Astrocyte (in vitro differentiated cells and primary cell): ENCODE results near the gene CRYL1.

Experiments used
- EZH2 ChIP-seq: IDR thresholded peaks from 2 replicates; pipeline ENCODE4 v1.6.1; 2012; ENCODE audit warnings: mild to moderate bottlenecking, low read length, inconsistent platforms; ENCODE audit not compliant: insufficient read depth
- TF ChIP-seq, protein P1 (sequence below): IDR thresholded peaks from 2 replicates; pipeline ENCODE4 v1.5.1; 2011; ENCODE audit warnings: low read depth, mild to moderate bottlenecking, inconsistent platforms, low read length, moderate library complexity; ENCODE audit not compliant: insufficient read depth

DNA sequence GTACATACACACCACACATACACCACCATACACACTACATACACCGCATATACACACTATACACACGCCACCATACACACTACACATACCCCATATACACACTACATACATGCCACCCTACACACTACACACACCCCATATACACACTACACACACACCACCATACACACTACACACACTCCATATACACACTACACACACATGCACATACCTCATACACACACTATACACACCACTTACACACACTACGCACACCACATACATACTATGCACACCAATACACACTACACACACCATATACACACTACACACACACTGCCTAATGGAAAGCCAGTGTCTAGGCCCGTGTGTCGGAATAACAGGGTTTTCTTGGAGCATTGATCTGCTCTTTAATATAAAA is 27.5 kb downstream of the CRYL1 start:
- TF ChIP-seq, protein P1, sequence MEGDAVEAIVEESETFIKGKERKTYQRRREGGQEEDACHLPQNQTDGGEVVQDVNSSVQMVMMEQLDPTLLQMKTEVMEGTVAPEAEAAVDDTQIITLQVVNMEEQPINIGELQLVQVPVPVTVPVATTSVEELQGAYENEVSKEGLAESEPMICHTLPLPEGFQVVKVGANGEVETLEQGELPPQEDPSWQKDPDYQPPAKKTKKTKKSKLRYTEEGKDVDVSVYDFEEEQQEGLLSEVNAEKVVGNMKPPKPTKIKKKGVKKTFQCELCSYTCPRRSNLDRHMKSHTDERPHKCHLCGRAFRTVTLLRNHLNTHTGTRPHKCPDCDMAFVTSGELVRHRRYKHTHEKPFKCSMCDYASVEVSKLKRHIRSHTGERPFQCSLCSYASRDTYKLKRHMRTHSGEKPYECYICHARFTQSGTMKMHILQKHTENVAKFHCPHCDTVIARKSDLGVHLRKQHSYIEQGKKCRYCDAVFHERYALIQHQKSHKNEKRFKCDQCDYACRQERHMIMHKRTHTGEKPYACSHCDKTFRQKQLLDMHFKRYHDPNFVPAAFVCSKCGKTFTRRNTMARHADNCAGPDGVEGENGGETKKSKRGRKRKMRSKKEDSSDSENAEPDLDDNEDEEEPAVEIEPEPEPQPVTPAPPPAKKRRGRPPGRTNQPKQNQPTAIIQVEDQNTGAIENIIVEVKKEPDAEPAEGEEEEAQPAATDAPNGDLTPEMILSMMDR: no peak
- TF ChIP-seq EZH2: no peak
